Trophoblast cell (in vitro differentiated cells and primary cell): ENCODE data around the gene CNKSR2.
A peak's percentile ranks its signal among the peaks of the same experiment; 100 is the strongest.

Experiments
- DNase-seq, 2 donors: peaks; one replicate each; pipeline ENCODE4 v3.0.0-alpha.2; 2016
- H2AFZ ChIP-seq: 2 replicates; pipeline ENCODE4 v1.6.1; 2013; ENCODE audit warnings: low read length, moderate library complexity, mild to moderate bottlenecking; ENCODE audit not compliant: insufficient read depth, poor library complexity
- H2AK5ac ChIP-seq: 2 replicates; pipeline ENCODE4 v1.6.1; 2013; ENCODE audit warnings: mild to moderate bottlenecking, low read length
- H2BK120ac ChIP-seq: 2 replicates; pipeline ENCODE4 v1.6.1; 2013; ENCODE audit warnings: low read length, mild to moderate bottlenecking, moderate library complexity; ENCODE audit not compliant: insufficient read depth, poor library complexity
- H2BK12ac ChIP-seq: 2 replicates; pipeline ENCODE4 v1.6.1; 2013; ENCODE audit warnings: mild to moderate bottlenecking, low read length, moderate library complexity
- H2BK5ac ChIP-seq: 2 replicates; pipeline ENCODE4 v1.6.1; 2013; ENCODE audit warnings: low read length, low read depth, moderate library complexity, mild to moderate bottlenecking; ENCODE audit not compliant: poor library complexity
- H3K14ac ChIP-seq: 2 replicates; pipeline ENCODE4 v1.6.1; 2013; ENCODE audit warnings: mild to moderate bottlenecking, low read length
- H3K18ac ChIP-seq: 2 replicates; pipeline ENCODE4 v1.6.1; 2013; ENCODE audit warnings: mild to moderate bottlenecking, low read length
- H3K23ac ChIP-seq: 2 replicates; pipeline ENCODE4 v1.6.1; 2013; ENCODE audit warnings: low read length
- H3K27ac ChIP-seq: 2 replicates; pipeline ENCODE4 v1.5.1; 2013; ENCODE audit warnings: low read depth, mild to moderate bottlenecking, inconsistent platforms, low read length, moderate library complexity
- H3K27me3 ChIP-seq: 2 replicates; pipeline ENCODE4 v1.6.1; 2013; ENCODE audit warnings: inconsistent platforms, mild to moderate bottlenecking, low read length, moderate library complexity; ENCODE audit not compliant: insufficient read depth
- H3K36me3 ChIP-seq, 2 experiments: 1 replicate in 1 of 2; 2 replicates in 1 of 2; pipeline ENCODE4 v1.6.1; 2013; ENCODE audit warnings: low read length in 2 of 2, mild to moderate bottlenecking in 2 of 2, moderate library complexity in 1 of 2; ENCODE audit not compliant: insufficient read depth in 2 of 2, control insufficient read depth in 1 of 2
- H3K4ac ChIP-seq: 2 replicates; pipeline ENCODE4 v1.6.1; 2013; ENCODE audit warnings: low read depth, mild to moderate bottlenecking, low read length, moderate library complexity
- H3K4me1 ChIP-seq, 2 experiments: 1 replicate in 1 of 2; 2 replicates in 1 of 2; pipeline ENCODE4 v1.6.1; 2013; ENCODE audit warnings: low read length in 2 of 2, mild to moderate bottlenecking in 2 of 2, moderate library complexity in 1 of 2; ENCODE audit not compliant: insufficient read depth in 2 of 2, control insufficient read depth in 1 of 2
- H3K4me2 ChIP-seq: 2 replicates; pipeline ENCODE4 v1.6.1; 2013; ENCODE audit warnings: inconsistent platforms, mild to moderate bottlenecking, low read length, moderate library complexity
- H3K4me3 ChIP-seq: 2 replicates; pipeline ENCODE4 v1.5.1; 2013; ENCODE audit warnings: mild to moderate bottlenecking, low read depth, low read length, inconsistent platforms
- H3K79me1 ChIP-seq: one replicate; pipeline ENCODE4 v1.6.1; 2013; ENCODE audit warnings: low read length
- H3K79me2 ChIP-seq: 2 replicates; pipeline ENCODE4 v1.6.1; 2013; ENCODE audit warnings: low read length, mild to moderate bottlenecking; ENCODE audit not compliant: control insufficient read depth, insufficient read depth, poor library complexity
- H3K9ac ChIP-seq: 2 replicates; pipeline ENCODE4 v1.6.1; 2013; ENCODE audit warnings: mild to moderate bottlenecking, low read length
- H3K9me3 ChIP-seq: 2 replicates; pipeline ENCODE4 v1.6.1; 2013; ENCODE audit warnings: low read depth, mild to moderate bottlenecking, control low read depth, inconsistent platforms, low read length; ENCODE audit not compliant: insufficient read depth
- H4K12ac ChIP-seq: 2 replicates; pipeline ENCODE4 v1.6.1; 2013; ENCODE audit warnings: low read depth, mild to moderate bottlenecking, low read length, moderate library complexity
- H4K8ac ChIP-seq: 2 replicates; pipeline ENCODE4 v1.6.1; 2013; ENCODE audit warnings: low read depth, mild to moderate bottlenecking, low read length, moderate library complexity
- H4K91ac ChIP-seq: one replicate; pipeline ENCODE4 v1.6.1; 2013; ENCODE audit warnings: low read depth, mild to moderate bottlenecking, low read length, moderate library complexity
- WGBS: extraction: QIAGEN DNeasy Blood & Tissue Kit; methylation state at CpG from one replicate; pipeline ENCODE4 v1.1.7; 2013; ENCODE audit warnings: missing lambda C conversion rate; ENCODE audit not compliant: insufficient read length, insufficient coverage; ENCODE audit errors: extremely low coverage; 5-methylcytosine and 5-hydroxymethylcytosine counted together

Gene CNKSR2

GRCh38 chrX:21373001-21373400 is 1.2 kb upstream of the CNKSR2 start:
- no peak overlapping the region for H3K18ac ChIP-seq
- H2AFZ ChIP-seq: no peak overlapping the region
- H2BK12ac ChIP-seq: no peak overlapping the region
- H3K4me3 ChIP-seq: no peak overlapping the region
- no peak overlapping the region for H3K9ac ChIP-seq
- no peak overlapping the region for H3K4me2 ChIP-seq
- no peak for DNase-seq
- no peak overlapping the region for H3K4ac ChIP-seq
- H3K27ac ChIP-seq: no peak overlapping the region
- no peaks in the 10 kb centered on the region for H3K79me2 ChIP-seq
- no peak overlapping the region for H3K14ac ChIP-seq
- H3K27me3 ChIP-seq: peaks cover 9% of the 10 kb centered on the region
- H4K12ac ChIP-seq: no peak overlapping the region
- no peak overlapping the region for H2AK5ac ChIP-seq
- WGBS: no CpG with 5 or more reads among the region's 7 CpGs
- peaks cover 0 to 2% of the 10 kb centered on the region in 2 experiments for H3K4me1 ChIP-seq
- no peak overlapping the region for H4K91ac ChIP-seq
- peaks cover 7% of the 10 kb centered on the region for H3K79me1 ChIP-seq
- H2BK5ac ChIP-seq: no peak overlapping the region
- H3K36me3 ChIP-seq: no peaks in the 10 kb centered on the region
- H3K9me3 ChIP-seq: no peaks in the 10 kb centered on the region
- no peak overlapping the region for H2BK120ac ChIP-seq
- H4K8ac ChIP-seq: no peak overlapping the region
- H3K23ac ChIP-seq: no peak overlapping the region

DNA sequence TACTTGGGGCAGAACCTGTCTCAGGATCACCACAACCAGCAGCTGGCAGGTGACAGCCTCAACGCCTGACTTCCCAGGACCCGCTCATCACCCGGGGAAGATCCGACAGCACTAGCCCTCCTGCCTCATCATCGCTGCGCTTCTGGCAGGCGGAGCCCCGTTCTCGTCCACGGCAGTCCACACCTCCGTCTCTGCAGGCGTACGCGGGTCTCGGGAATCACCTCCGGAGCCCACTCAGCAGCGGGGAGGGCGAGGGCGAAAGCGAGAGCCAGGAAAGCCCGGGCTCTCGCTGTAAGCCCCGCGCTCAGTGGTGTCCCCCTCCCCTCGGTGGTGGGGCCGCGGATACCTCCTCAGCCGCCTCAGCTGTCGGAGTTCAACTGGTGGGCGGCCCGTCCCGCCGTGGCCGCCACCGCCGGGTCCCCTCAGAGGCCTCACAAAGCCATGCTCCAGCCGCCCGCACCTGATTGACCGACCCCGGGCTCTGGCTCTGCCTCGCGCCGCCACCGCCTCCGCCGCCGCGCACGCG is 518 bp upstream of the CNKSR2 start:
- WGBS: no CpG with 5 or more reads among the region's 50 CpGs
- Histone ChIP-seq H3K23ac (no peak overlapping the region), H3K27ac (no peak overlapping the region), H3K4ac (no peak overlapping the region), H3K18ac (no peak overlapping the region), H3K79me1 (peaks cover 7% of the 10 kb centered on the region), H3K9ac (peak overlapping the region; percentile 0), H3K27me3 (peaks cover 9% of the 10 kb centered on the region), H2BK12ac (no peak overlapping the region), H2AFZ (peak overlapping the region; percentile 6), H2BK120ac (no peak overlapping the region), H3K4me1 (peaks cover 0 to 2% of the 10 kb centered on the region in 2 experiments), H2BK5ac (no peak overlapping the region), H4K91ac (no peak overlapping the region), H4K12ac (no peak overlapping the region), H3K14ac (no peak overlapping the region), H3K36me3 (no peaks in the 10 kb centered on the region), H3K79me2 (no peaks in the 10 kb centered on the region), H3K4me2 (peak overlapping the region; percentile 69), H3K9me3 (no peaks in the 10 kb centered on the region), H4K8ac (no peak overlapping the region), H3K4me3 (peak overlapping the region; percentile 81), H2AK5ac (no peak overlapping the region)
- DNase-seq: peak; percentile 28 to 53

DNA sequence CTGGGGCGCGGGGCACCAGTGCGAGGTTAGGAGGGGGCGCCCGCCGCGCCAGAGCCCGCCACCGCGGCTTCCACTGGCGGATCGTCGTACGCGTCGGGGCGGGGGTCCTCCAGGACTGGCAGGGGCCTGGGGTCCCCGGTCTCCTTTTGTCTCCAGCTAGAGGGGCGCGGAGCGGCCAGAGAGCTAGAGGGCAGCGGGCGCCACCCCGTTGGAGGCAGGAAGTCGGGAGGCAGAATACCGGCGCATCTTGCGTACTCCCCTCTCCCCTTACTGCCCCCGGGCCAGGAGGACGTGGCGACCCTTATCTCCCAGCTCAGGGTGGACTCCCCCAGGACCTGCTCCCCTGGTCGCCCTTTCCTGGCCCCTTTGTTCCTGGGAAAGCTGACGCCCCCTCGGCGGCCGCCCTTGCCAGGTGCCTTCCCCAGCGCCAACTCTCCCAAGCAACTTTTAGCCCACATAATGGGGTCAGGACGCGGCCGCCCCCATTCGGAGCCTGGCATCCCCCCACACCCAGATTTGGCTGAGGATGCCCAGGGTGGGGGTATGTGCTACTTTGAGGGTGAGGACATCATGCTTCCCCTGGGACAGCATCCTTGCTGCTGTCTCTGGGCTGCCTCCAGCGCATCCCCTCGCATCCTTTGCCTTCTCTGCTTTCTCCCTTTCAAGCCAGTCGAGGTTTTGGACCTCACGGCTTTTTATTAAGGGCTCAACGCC is 933 bp downstream of the CNKSR2 start:
- peak overlapping the region; percentile 81 for H3K4me3 ChIP-seq
- WGBS: no CpG with 5 or more reads among the region's 46 CpGs
- no peaks in the 10 kb centered on the region for H3K36me3 ChIP-seq
- peaks cover 0 to 2% of the 10 kb centered on the region in 2 experiments for H3K4me1 ChIP-seq
- H3K27ac ChIP-seq: no peak overlapping the region
- H3K23ac ChIP-seq: no peak overlapping the region
- H3K9me3 ChIP-seq: no peaks in the 10 kb centered on the region
- peak overlapping the region; percentile 3 for H3K9ac ChIP-seq
- no peak for DNase-seq
- H4K91ac ChIP-seq: no peak overlapping the region
- H3K14ac ChIP-seq: peak overlapping the region; percentile 29
- peaks cover 7% of the 10 kb centered on the region for H3K79me1 ChIP-seq
- H4K8ac ChIP-seq: no peak overlapping the region
- no peak overlapping the region for H2BK5ac ChIP-seq
- H3K27me3 ChIP-seq: peaks cover 9% of the 10 kb centered on the region
- no peak overlapping the region for H3K4ac ChIP-seq
- H2BK12ac ChIP-seq: no peak overlapping the region
- no peak overlapping the region for H3K18ac ChIP-seq
- H2BK120ac ChIP-seq: no peak overlapping the region
- peak overlapping the region; percentile 69 for H3K4me2 ChIP-seq
- peak overlapping the region; percentile 71 for H2AFZ ChIP-seq
- no peak overlapping the region for H4K12ac ChIP-seq
- no peak overlapping the region for H2AK5ac ChIP-seq
- H3K79me2 ChIP-seq: no peaks in the 10 kb centered on the region

DNA sequence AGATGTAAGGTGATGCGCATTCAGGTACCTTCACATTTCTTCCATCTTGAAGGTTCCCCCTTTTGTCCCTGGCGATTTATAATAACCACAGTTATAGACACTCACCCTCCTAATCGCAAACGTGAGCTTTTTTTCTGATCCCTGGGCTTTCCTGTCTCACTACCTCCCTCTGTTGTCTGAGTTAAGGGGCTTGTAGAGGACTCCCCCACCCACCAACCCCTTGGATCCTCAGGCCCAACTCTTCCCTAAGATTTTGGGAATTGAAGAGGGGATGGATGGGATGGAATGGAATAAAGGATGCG is 1.4 kb downstream of the CNKSR2 start:
- Histone ChIP-seq H4K91ac (no peak overlapping the region), H3K4me2 (peak overlapping the region; percentile 69), H3K18ac (no peak overlapping the region), H3K9me3 (no peaks in the 10 kb centered on the region), H3K9ac (no peak overlapping the region), H2AFZ (no peak overlapping the region), H2BK12ac (no peak overlapping the region), H4K12ac (no peak overlapping the region), H4K8ac (no peak overlapping the region), H3K4ac (no peak overlapping the region), H2BK120ac (no peak overlapping the region), H3K27me3 (peaks cover 9% of the 10 kb centered on the region), H2AK5ac (no peak overlapping the region), H2BK5ac (no peak overlapping the region), H3K4me1 (peaks cover 0 to 2% of the 10 kb centered on the region in 2 experiments), H3K27ac (no peak overlapping the region), H3K79me1 (peaks cover 7% of the 10 kb centered on the region), H3K36me3 (no peaks in the 10 kb centered on the region), H3K23ac (no peak overlapping the region), H3K4me3 (peak overlapping the region; percentile 81), H3K79me2 (no peaks in the 10 kb centered on the region), H3K14ac (no peak overlapping the region)
- no CpG with 5 or more reads among the region's 5 CpGs for WGBS
- no peak for DNase-seq
